ACC112 (cell line): ENCODE results near the gene OR8B8.
A peak's percentile ranks its signal among the peaks of the same experiment; 100 is the strongest.

Experiments
- H2AFZ ChIP-seq: fragments of 200-600 bp; sonication (generic); one replicate; pipeline ENCODE4 v1.6.0; 2017; ENCODE audit warnings: antibody characterized with exemption, low read length; ENCODE audit not compliant: unreplicated experiment
- H3K27ac ChIP-seq: fragments of 200-600 bp; sonication (generic); 2 replicates; pipeline ENCODE4 v1.5.1; 2014; ENCODE audit warnings: low read depth, mild to moderate bottlenecking, antibody characterized with exemption, low read length, moderate library complexity
- H3K27me3 ChIP-seq: fragments of 200-600 bp; sonication (generic); 2 replicates; pipeline ENCODE4 v1.6.1; 2014; ENCODE audit warnings: mild to moderate bottlenecking, antibody characterized with exemption, low read length, moderate library complexity, mixed read lengths; ENCODE audit not compliant: insufficient read depth
- H3K36me3 ChIP-seq: fragments of 200-600 bp; sonication (generic); 2 replicates; pipeline ENCODE4 v1.6.1; 2016; ENCODE audit warnings: mild to moderate bottlenecking, antibody characterized with exemption, low read length, moderate library complexity, mixed read lengths; ENCODE audit not compliant: insufficient read depth
- H3K4me1 ChIP-seq: fragments of 200-600 bp; sonication (generic); one replicate; pipeline ENCODE4 v1.6.1; 2016; ENCODE audit warnings: low read length, mixed read lengths; ENCODE audit not compliant: insufficient read depth, unreplicated experiment, control insufficient read depth
- H3K4me3 ChIP-seq: fragments of 200-600 bp; sonication (generic); 2 replicates; pipeline ENCODE4 v1.5.1; 2014; ENCODE audit warnings: mild to moderate bottlenecking, low read depth, low read length
- H3K79me2 ChIP-seq: fragments of 200-600 bp; sonication (generic); one replicate; pipeline ENCODE4 v1.6.0; 2016; ENCODE audit warnings: low read length; ENCODE audit not compliant: control insufficient read depth, unreplicated experiment, insufficient read depth

The OR8B8 gene

GRCh38 chr11:124445646-124446150 is at the start of gene OR8B8:
OR8B8 (minus strand) TSS chr11:124445696; CDS start chr11:124441085, 4,611 bp downstream.
- H3K4me3 ChIP-seq, result no peak within 1 kb of the TSS
- no peak within 1 kb of the TSS for H2AFZ ChIP-seq
- no peaks in the 10 kb centered on the region for H3K79me2 ChIP-seq
- peaks cover 48% of the 10 kb centered on the region for H3K27me3 ChIP-seq
- no peaks in the 10 kb centered on the region for H3K4me1 ChIP-seq
- no peak within 1 kb of the TSS for H3K27ac ChIP-seq
- H3K36me3 ChIP-seq, result no peaks in the 10 kb centered on the region

DNA sequence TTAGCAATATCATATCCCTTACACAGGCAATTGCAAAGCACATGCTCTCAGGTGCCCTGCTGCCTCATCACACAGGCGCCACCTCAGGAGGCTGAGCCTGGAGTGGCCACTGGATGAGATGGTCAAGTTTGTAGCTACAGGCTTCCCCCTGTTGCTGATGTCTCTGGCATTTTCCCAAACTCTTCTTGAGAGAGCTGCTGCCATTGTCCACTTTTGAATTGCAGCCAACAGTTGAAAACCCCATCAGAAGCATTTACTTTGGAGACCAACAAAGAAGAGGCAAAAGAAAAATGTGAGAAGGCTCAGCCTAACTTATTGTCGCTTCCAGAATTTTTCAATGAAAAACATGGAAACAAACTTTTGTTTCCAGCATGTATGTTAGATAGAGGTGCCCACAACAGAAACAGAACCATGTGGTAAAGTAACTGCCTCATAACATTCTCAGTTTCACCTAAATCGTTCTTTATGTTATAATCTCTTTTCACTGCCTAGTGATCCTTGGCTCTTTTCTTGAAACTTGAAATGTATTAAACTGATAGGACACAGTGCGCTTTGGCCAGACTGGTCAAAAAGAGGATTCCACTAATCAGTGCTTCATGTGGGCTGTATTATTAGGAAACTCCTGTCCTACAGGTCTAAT is 47.6 kb upstream of the OR8B8 start:
- H3K36me3 ChIP-seq, result no peaks in the 10 kb centered on the region
- no peaks in the 10 kb centered on the region for H3K4me1 ChIP-seq
- H3K79me2 ChIP-seq, result no peaks in the 10 kb centered on the region
- no peak overlapping the region for H3K27ac ChIP-seq
- no peak overlapping the region for H2AFZ ChIP-seq
- no peak overlapping the region for H3K4me3 ChIP-seq
- H3K27me3 ChIP-seq, result peaks cover 28% of the 10 kb centered on the region

DNA sequence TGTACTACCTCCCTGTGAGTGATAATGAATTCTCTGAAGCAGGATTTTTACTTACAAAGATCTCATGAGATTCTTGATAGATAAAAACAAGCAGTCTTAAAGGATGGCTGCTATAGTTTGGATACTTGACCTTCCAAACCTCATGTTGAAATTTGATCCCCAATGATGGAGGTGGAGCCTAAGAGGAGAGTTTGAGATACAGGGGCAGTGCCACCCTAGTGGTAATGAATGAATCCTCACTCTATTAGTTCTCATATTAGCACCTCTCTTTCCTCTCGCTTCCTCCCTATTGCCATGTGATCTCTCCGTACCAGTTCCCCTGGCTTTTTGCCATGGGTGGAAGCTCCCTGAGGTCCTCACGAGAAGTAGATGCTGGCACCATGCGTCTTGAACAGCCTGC is 37.9 kb upstream of the OR8B8 start:
- peaks cover 19% of the 10 kb centered on the region for H3K27me3 ChIP-seq
- no peak overlapping the region for H2AFZ ChIP-seq
- peaks cover 15% of the 10 kb centered on the region for H3K4me1 ChIP-seq
- H3K27ac ChIP-seq, result no peak overlapping the region
- no peak overlapping the region for H3K4me3 ChIP-seq
- H3K36me3 ChIP-seq, result no peaks in the 10 kb centered on the region
- H3K79me2 ChIP-seq, result no peaks in the 10 kb centered on the region

DNA sequence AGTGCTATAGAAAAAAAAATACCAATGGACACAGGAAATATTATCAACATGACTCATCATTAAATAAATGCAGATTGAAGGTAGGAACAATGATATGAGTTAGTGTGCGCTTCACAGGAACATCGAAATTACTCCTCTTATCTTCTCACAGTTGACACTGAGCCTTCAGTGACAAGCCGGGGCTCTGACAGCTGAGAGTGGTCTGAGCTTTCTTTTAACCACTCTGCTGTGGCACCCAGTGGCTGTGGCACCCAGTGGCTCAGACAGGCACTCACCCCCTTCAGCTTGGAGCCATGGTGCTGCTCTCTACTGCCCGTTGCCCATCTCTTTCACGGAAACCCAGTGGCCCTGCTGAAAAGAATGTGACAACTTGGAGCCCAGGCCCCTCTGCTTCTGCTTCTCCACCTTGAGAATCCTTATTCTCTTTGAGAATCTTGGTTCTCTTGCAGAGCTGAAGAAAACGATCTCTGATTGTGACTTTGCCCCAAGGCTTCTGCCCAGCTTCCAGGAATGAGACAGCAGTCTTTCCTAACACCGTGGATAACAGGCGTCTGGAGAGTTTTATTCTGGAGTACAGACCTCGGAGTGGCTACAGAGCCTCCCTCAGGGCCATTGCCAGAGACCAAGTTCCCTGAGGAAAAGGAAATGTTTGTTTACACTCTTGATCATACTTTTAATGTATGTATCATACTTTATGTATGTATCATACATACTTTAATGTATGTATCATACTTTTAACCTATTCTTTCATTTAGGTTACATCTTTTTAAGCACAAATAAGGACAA is 37.1 kb upstream of the OR8B8 start:
- H3K27me3 ChIP-seq, result peaks cover 19% of the 10 kb centered on the region
- no peak overlapping the region for H3K27ac ChIP-seq
- no peaks in the 10 kb centered on the region for H3K36me3 ChIP-seq
- peaks cover 15% of the 10 kb centered on the region for H3K4me1 ChIP-seq
- no peak overlapping the region for H2AFZ ChIP-seq
- H3K4me3 ChIP-seq, result no peak overlapping the region
- no peaks in the 10 kb centered on the region for H3K79me2 ChIP-seq

GRCh38 chr11:124481365-124482323 is 36.1 kb upstream of the OR8B8 start:
- no peak overlapping the region for H3K27ac ChIP-seq
- no peaks in the 10 kb centered on the region for H3K36me3 ChIP-seq
- peak overlapping the region; percentile 44 for H2AFZ ChIP-seq
- peak overlapping the region; percentile 61 for H3K4me3 ChIP-seq
- H3K4me1 ChIP-seq, result peaks cover 15% of the 10 kb centered on the region
- no peaks in the 10 kb centered on the region for H3K79me2 ChIP-seq
- H3K27me3 ChIP-seq, result peaks cover 17% of the 10 kb centered on the region

GRCh38 chr11:124479561-124479960 is 34.1 kb upstream of the OR8B8 start:
- no peaks in the 10 kb centered on the region for H3K79me2 ChIP-seq
- H3K36me3 ChIP-seq, result no peaks in the 10 kb centered on the region
- no peak overlapping the region for H3K27ac ChIP-seq
- H3K27me3 ChIP-seq, result peaks cover 27% of the 10 kb centered on the region
- peaks cover 15% of the 10 kb centered on the region for H3K4me1 ChIP-seq
- H3K4me3 ChIP-seq, result no peak overlapping the region
- H2AFZ ChIP-seq, result no peak overlapping the region

- no peak overlapping the region for H3K27ac ChIP-seq
- H3K79me2 ChIP-seq, result no peaks in the 10 kb centered on the region
- H2AFZ ChIP-seq, result no peak overlapping the region
- H3K4me1 ChIP-seq, result no peaks in the 10 kb centered on the region
- H3K4me3 ChIP-seq, result no peak overlapping the region
- H3K36me3 ChIP-seq, result no peaks in the 10 kb centered on the region
- H3K27me3 ChIP-seq, result peaks cover 58% of the 10 kb centered on the region
These were observed 29.8 kb upstream of the OR8B8 start for GRCh38 chr11:124475265-124475664.

GRCh38 chr11:124474779-124475178 is 29.3 kb upstream of the OR8B8 start:
- Histone ChIP-seq H3K36me3 (no peaks in the 10 kb centered on the region), H3K27me3 (peaks cover 63% of the 10 kb centered on the region), H3K79me2 (no peaks in the 10 kb centered on the region), H3K4me1 (no peaks in the 10 kb centered on the region), H3K27ac (no peak overlapping the region), H3K4me3 (no peak overlapping the region), H2AFZ (no peak overlapping the region)

- Histone ChIP-seq H3K4me1 (no peaks in the 10 kb centered on the region), H3K36me3 (no peaks in the 10 kb centered on the region)
These were observed 28.6 kb upstream of the OR8B8 start for GRCh38 chr11:124474079-124474478.

DNA sequence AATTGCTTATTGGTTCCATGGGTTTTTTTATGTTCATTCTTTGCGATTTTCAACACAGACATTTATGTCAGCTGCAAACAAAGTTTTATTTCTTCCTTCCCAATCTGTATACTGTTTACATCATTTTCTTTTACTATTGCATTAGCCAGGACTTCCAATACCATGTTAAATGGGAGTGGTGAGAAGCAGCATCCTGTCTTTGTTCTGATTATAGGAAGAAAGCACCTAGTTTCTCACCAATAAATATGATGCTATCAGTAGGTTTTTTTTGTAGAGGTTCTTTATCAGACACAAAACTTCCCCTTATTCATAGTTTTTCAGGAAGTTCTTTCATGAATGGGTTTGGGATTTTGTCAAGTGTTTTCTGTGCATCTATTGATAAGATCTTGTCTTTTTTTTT is 28.0 kb upstream of the OR8B8 start:
- Histone ChIP-seq H3K36me3 (no peaks in the 10 kb centered on the region), H3K27ac (no peak overlapping the region), H3K4me3 (no peak overlapping the region), H3K27me3 (peaks cover 73% of the 10 kb centered on the region), H3K4me1 (no peaks in the 10 kb centered on the region), H3K79me2 (no peaks in the 10 kb centered on the region), H2AFZ (no peak overlapping the region)

More at GRCh38 chr11:124474079-124474478, 28.6 kb upstream of the OR8B8 start:
- no peaks in the 10 kb centered on the region for H3K79me2 ChIP-seq
- peaks cover 70% of the 10 kb centered on the region for H3K27me3 ChIP-seq
- H2AFZ ChIP-seq, result no peak overlapping the region
- no peak overlapping the region for H3K27ac ChIP-seq
- no peak overlapping the region for H3K4me3 ChIP-seq
